T-helper 2 cell treated with Interferon-gamma antibody and Interleukin-4, amounts not matched to agents 5 μg/mL and 100 μg/mL, for 36 hours (primary cell): ENCODE measurements around the gene ARID1B.

Experiments
- DNase-seq: peaks from one replicate; pipeline ENCODE4 v3.0.0; 2021; ENCODE audit warnings: low spot score
- H3K27ac Mint-ChIP-seq: one replicate; pipeline ENCODE4 v1.8.0; 2021; ENCODE audit warnings: mild to moderate bottlenecking, mixed read lengths
- H3K27me3 Mint-ChIP-seq: one replicate; pipeline ENCODE4 v1.8.0; 2021; ENCODE audit warnings: low read depth, mixed read lengths
- H3K36me3 Mint-ChIP-seq: one replicate; pipeline ENCODE4 v1.8.0; 2021; ENCODE audit warnings: low read depth, mixed read lengths
- H3K4me1 Mint-ChIP-seq: one replicate; pipeline ENCODE4 v1.8.0; 2021; ENCODE audit warnings: low read depth, mixed read lengths
- H3K4me3 Mint-ChIP-seq: one replicate; pipeline ENCODE4 v1.8.0; 2022; ENCODE audit warnings: mild to moderate bottlenecking, moderate library complexity, mixed read lengths
- H3K9me3 Mint-ChIP-seq: one replicate; pipeline ENCODE4 v1.8.0; 2021; ENCODE audit warnings: mixed read lengths

The ARID1B gene

GRCh38 chr6:156994215-156995076 is 217.3 kb downstream of the ARID1B start:
- no peak for DNase-seq
- Mint-ChIP-seq H3K4me1 (peaks cover 3% of the 10 kb centered on the region), H3K27ac (no peak overlapping the region), H3K36me3 (no peaks in the 10 kb centered on the region), H3K4me3 (no peak overlapping the region), H3K9me3 (no peaks in the 10 kb centered on the region), H3K27me3 (no peaks in the 10 kb centered on the region)

- H3K27me3 Mint-ChIP-seq, result no peaks in the 10 kb centered on the region
- H3K4me1 Mint-ChIP-seq, result peaks cover 3% of the 10 kb centered on the region
Measured at GRCh38 chr6:156995502-156995901, 218.3 kb downstream of the ARID1B start.

GRCh38 chr6:156996265-156996664 is 219.1 kb downstream of the ARID1B start:
- no peak overlapping the region for H3K4me3 Mint-ChIP-seq
- DNase-seq, result no peak
- peaks cover 3% of the 10 kb centered on the region for H3K4me1 Mint-ChIP-seq
- H3K36me3 Mint-ChIP-seq, result no peaks in the 10 kb centered on the region
- no peaks in the 10 kb centered on the region for H3K9me3 Mint-ChIP-seq
- no peak overlapping the region for H3K27ac Mint-ChIP-seq
- H3K27me3 Mint-ChIP-seq, result no peaks in the 10 kb centered on the region

More at GRCh38 chr6:156995502-156995901, 218.3 kb downstream of the ARID1B start:
- no peaks in the 10 kb centered on the region for H3K36me3 Mint-ChIP-seq
- DNase-seq, result no peak
- H3K9me3 Mint-ChIP-seq, result no peaks in the 10 kb centered on the region
- H3K27ac Mint-ChIP-seq, result no peak overlapping the region
- no peak overlapping the region for H3K4me3 Mint-ChIP-seq

GRCh38 chr6:156998794-156999330 is 221.7 kb downstream of the ARID1B start:
- Mint-ChIP-seq H3K4me1 (peaks cover 5% of the 10 kb centered on the region), H3K4me3 (no peak overlapping the region), H3K36me3 (no peaks in the 10 kb centered on the region), H3K27ac (no peak overlapping the region), H3K27me3 (no peaks in the 10 kb centered on the region), H3K9me3 (no peaks in the 10 kb centered on the region)
- DNase-seq, result no peak

GRCh38 chr6:156999762-157000161 is 222.6 kb downstream of the ARID1B start:
- H3K27ac Mint-ChIP-seq, result no peak overlapping the region
- peaks cover 6% of the 10 kb centered on the region for H3K4me1 Mint-ChIP-seq
- H3K4me3 Mint-ChIP-seq, result no peak overlapping the region
- no peaks in the 10 kb centered on the region for H3K27me3 Mint-ChIP-seq
- no peaks in the 10 kb centered on the region for H3K36me3 Mint-ChIP-seq
- DNase-seq, result no peak
- no peaks in the 10 kb centered on the region for H3K9me3 Mint-ChIP-seq

GRCh38 chr6:157001716-157002115 is 224.5 kb downstream of the ARID1B start:
- Mint-ChIP-seq H3K4me3 (no peak overlapping the region), H3K4me1 (peaks cover 11% of the 10 kb centered on the region), H3K27ac (no peak overlapping the region), H3K36me3 (no peaks in the 10 kb centered on the region), H3K27me3 (no peaks in the 10 kb centered on the region), H3K9me3 (no peaks in the 10 kb centered on the region)
- DNase-seq, result no peak

- H3K36me3 Mint-ChIP-seq, result no peaks in the 10 kb centered on the region
- no peak for DNase-seq
- H3K4me1 Mint-ChIP-seq, result peaks cover 11% of the 10 kb centered on the region
- H3K9me3 Mint-ChIP-seq, result no peaks in the 10 kb centered on the region
- no peaks in the 10 kb centered on the region for H3K27me3 Mint-ChIP-seq
- no peak overlapping the region for H3K27ac Mint-ChIP-seq
- H3K4me3 Mint-ChIP-seq, result no peak overlapping the region
Measured at GRCh38 chr6:157002774-157003173, 225.6 kb downstream of the ARID1B start.

- Mint-ChIP-seq H3K27ac (no peak overlapping the region), H3K27me3 (no peaks in the 10 kb centered on the region), H3K4me3 (no peak overlapping the region), H3K9me3 (no peaks in the 10 kb centered on the region), H3K36me3 (no peaks in the 10 kb centered on the region), H3K4me1 (peaks cover 24% of the 10 kb centered on the region)
- no peak for DNase-seq
Measured at GRCh38 chr6:157005940-157006339, 228.8 kb downstream of the ARID1B start.

GRCh38 chr6:157008568-157008967 is 231.4 kb downstream of the ARID1B start:
- Mint-ChIP-seq H3K4me3 (no peak overlapping the region), H3K27ac (no peak overlapping the region), H3K9me3 (no peaks in the 10 kb centered on the region), H3K27me3 (no peaks in the 10 kb centered on the region), H3K4me1 (peaks cover 19% of the 10 kb centered on the region), H3K36me3 (no peaks in the 10 kb centered on the region)
- no peak for DNase-seq

- H3K36me3 Mint-ChIP-seq, result no peaks in the 10 kb centered on the region
- H3K27me3 Mint-ChIP-seq, result no peaks in the 10 kb centered on the region
- no peak overlapping the region for H3K4me3 Mint-ChIP-seq
- H3K9me3 Mint-ChIP-seq, result no peaks in the 10 kb centered on the region
- peaks cover 16% of the 10 kb centered on the region for H3K4me1 Mint-ChIP-seq
- no peak overlapping the region for H3K27ac Mint-ChIP-seq
- no peak for DNase-seq
Measured at GRCh38 chr6:157012355-157012754, 235.2 kb downstream of the ARID1B start.

- Mint-ChIP-seq H3K4me1 (peaks cover 20% of the 10 kb centered on the region), H3K27me3 (no peaks in the 10 kb centered on the region), H3K4me3 (no peak overlapping the region), H3K27ac (no peak overlapping the region), H3K9me3 (no peaks in the 10 kb centered on the region), H3K36me3 (no peaks in the 10 kb centered on the region)
- DNase-seq, result no peak
Measured at GRCh38 chr6:157013649-157014304, 236.6 kb downstream of the ARID1B start.

GRCh38 chr6:157014871-157015270 is 237.7 kb downstream of the ARID1B start:
- Mint-ChIP-seq H3K4me1 (peaks cover 26% of the 10 kb centered on the region), H3K27ac (no peak overlapping the region), H3K9me3 (no peaks in the 10 kb centered on the region), H3K27me3 (no peaks in the 10 kb centered on the region), H3K36me3 (no peaks in the 10 kb centered on the region), H3K4me3 (no peak overlapping the region)
- DNase-seq, result no peak

- Mint-ChIP-seq H3K36me3 (no peaks in the 10 kb centered on the region), H3K4me1 (peaks cover 26% of the 10 kb centered on the region), H3K27me3 (no peaks in the 10 kb centered on the region), H3K27ac (no peak overlapping the region), H3K9me3 (no peaks in the 10 kb centered on the region), H3K4me3 (no peak overlapping the region)
- DNase-seq, result no peak
Measured at GRCh38 chr6:157017022-157017421, 239.8 kb downstream of the ARID1B start.

- Mint-ChIP-seq H3K9me3 (no peaks in the 10 kb centered on the region), H3K27ac (no peak overlapping the region), H3K4me3 (no peak overlapping the region), H3K4me1 (peaks cover 32% of the 10 kb centered on the region), H3K36me3 (no peaks in the 10 kb centered on the region), H3K27me3 (no peaks in the 10 kb centered on the region)
- DNase-seq, result no peak
Measured at GRCh38 chr6:157017861-157018260, 240.7 kb downstream of the ARID1B start.
